NOMO-1 treated with dmso at 0.1 percent for 144 hours (cell line): ENCODE measurements around the gene KRTAP5-8.
"Not testable (repeated sequence)": the region's sequence is repeated elsewhere in the genome, so short reads cannot be mapped to it uniquely, and the experiment has no call there.

Experiments used
- DNase-seq: peaks from one replicate; lab custom pipeline; 2025; ENCODE audit not compliant: unreplicated experiment; lab: John Stamatoyannopoulos, UW

Gene KRTAP5-8

GRCh38 chr11:71537977-71538665 is at the start of gene KRTAP5-8:
TSS of gene KRTAP5-8 (plus strand) at chr11:71538025. CDS start at chr11:71538056, 31 bp downstream.
- not testable (repeated sequence) for DNase-seq

- no peak for DNase-seq
These were observed 49.0 kb upstream of the KRTAP5-8 start for GRCh38 chr11:71488681-71489270.

GRCh38 chr11:71489311-71490043 is 48.3 kb upstream of the KRTAP5-8 start:
- DNase-seq = no peak

GRCh38 chr11:71490044-71490730 is 47.6 kb upstream of the KRTAP5-8 start:
- DNase-seq = no peak

- no peak for DNase-seq
These were observed 47.0 kb upstream of the KRTAP5-8 start for GRCh38 chr11:71490731-71491390.

- no peak for DNase-seq
These were observed 46.3 kb upstream of the KRTAP5-8 start for GRCh38 chr11:71491531-71491930.

- DNase-seq = no peak
These were observed 45.9 kb upstream of the KRTAP5-8 start for GRCh38 chr11:71491940-71492339.

- DNase-seq = no peak
These were observed 42.3 kb upstream of the KRTAP5-8 start for GRCh38 chr11:71495286-71496230.

- DNase-seq = no peak
These were observed 41.4 kb upstream of the KRTAP5-8 start for GRCh38 chr11:71496421-71496820.

- no peak for DNase-seq
These were observed 39.7 kb upstream of the KRTAP5-8 start for GRCh38 chr11:71498091-71498490.

- no peak for DNase-seq
These were observed 38.7 kb upstream of the KRTAP5-8 start for GRCh38 chr11:71499125-71499524.

GRCh38 chr11:71499546-71499945 is 38.3 kb upstream of the KRTAP5-8 start:
- DNase-seq = no peak

GRCh38 chr11:71500601-71501021 is 37.2 kb upstream of the KRTAP5-8 start:
- DNase-seq = no peak

GRCh38 chr11:71501071-71501985 is 36.5 kb upstream of the KRTAP5-8 start:
- DNase-seq = no peak

- DNase-seq = no peak
These were observed 35.8 kb upstream of the KRTAP5-8 start for GRCh38 chr11:71502026-71502425.

GRCh38 chr11:71502871-71503435 is 34.9 kb upstream of the KRTAP5-8 start:
- no peak for DNase-seq

GRCh38 chr11:71504531-71504930 is 33.3 kb upstream of the KRTAP5-8 start:
- no peak for DNase-seq

GRCh38 chr11:71505001-71505400 is 32.8 kb upstream of the KRTAP5-8 start:
- DNase-seq = no peak
